ENCODE measurements around the gene MALT1.
"Not testable (repeated sequence)": the region's sequence is repeated elsewhere in the genome, so short reads cannot be mapped to it uniquely, and the experiment has no call there.

DNA sequence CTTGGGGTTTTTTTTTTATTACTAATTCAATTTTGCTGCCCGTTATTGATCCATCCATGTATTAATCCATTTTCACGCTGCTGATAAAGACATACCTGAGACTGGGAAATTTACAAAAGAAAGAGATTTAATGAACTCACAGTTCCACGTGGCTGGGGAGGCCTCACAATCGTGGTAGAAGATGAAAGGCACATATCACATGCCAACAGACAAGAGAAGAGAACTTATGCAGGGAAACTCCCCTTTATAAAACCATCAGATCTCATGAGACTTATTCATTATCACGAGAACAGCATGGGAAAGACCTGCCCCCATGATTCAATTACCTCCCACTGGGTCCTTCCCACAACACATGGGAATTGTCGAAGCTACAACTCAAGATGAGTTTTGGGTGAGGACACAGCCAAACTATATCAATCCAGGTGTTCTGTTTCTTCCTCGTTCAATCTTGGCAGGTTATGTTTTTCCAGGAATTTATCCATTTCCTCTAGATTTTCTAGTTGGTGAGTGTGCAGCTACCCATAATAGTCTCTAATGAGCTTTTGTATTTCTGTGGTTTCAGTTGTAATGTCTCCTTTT lies 18.0 kb upstream of the MALT1 start:
- TF ChIP-seq, protein P1, sequence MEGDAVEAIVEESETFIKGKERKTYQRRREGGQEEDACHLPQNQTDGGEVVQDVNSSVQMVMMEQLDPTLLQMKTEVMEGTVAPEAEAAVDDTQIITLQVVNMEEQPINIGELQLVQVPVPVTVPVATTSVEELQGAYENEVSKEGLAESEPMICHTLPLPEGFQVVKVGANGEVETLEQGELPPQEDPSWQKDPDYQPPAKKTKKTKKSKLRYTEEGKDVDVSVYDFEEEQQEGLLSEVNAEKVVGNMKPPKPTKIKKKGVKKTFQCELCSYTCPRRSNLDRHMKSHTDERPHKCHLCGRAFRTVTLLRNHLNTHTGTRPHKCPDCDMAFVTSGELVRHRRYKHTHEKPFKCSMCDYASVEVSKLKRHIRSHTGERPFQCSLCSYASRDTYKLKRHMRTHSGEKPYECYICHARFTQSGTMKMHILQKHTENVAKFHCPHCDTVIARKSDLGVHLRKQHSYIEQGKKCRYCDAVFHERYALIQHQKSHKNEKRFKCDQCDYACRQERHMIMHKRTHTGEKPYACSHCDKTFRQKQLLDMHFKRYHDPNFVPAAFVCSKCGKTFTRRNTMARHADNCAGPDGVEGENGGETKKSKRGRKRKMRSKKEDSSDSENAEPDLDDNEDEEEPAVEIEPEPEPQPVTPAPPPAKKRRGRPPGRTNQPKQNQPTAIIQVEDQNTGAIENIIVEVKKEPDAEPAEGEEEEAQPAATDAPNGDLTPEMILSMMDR (IDR thresholded peaks at IDR 0.05; ENCODE audit: low read depth, low read length): not testable (repeated sequence)
- not testable (repeated sequence) for TF ChIP-seq EZH2phosphoT487 (IDR thresholded peaks at IDR 0.05; ENCODE audit: low read depth)

All from OCI-LY3 (cell line).